GM12878 (cell line): ENCODE measurements around the gene GJA4. TPM values are rescaled to one million over a fixed set of nuclear protein-coding genes. Genes with fewer than 3 reads are reported as not detected.

Source experiments
- ATAC-seq: fragments of 200-7000 bp; cut with Tn5 transposase; 3 replicates; pipeline ENCODE4 v1.9.1; 2020; ENCODE audit warnings: mild to moderate bottlenecking, moderate library complexity
- BruUV-seq: library from RNA; stranded (reverse); fragments of 400-500 nt; replicated peaks from 2 replicates; lab custom pipeline; 2021; lab: Mats Ljungman, UMichigan
- CTCF ChIA-PET: fragments of 300-600 bp; sonication (Branson Sonifier 250); formaldehyde crosslinking; extraction: SDS; loops from one replicate; lab custom pipeline; 2021; ENCODE audit warnings: inconsistent platforms; lab: Yijun Ruan, JAX
- POLR2A ChIA-PET: fragments of 350-600 bp; formaldehyde crosslinking; extraction: SDS; loops from one replicate; lab custom pipeline; 2021; ENCODE audit warnings: inconsistent platforms; lab: Charles Lee
- RAD21 ChIA-PET: fragments of 300-600 bp; sonication (Branson Sonifier 250); formaldehyde crosslinking; loops from one replicate; lab custom pipeline; 2023; ENCODE audit warnings: antibody characterized with exemption; ENCODE audit not compliant: unreplicated experiment; lab: Charles Lee
- SMC1A ChIA-PET: fragments of 300-600 bp; sonication (Branson Sonifier 250); formaldehyde crosslinking; loops from one replicate; lab custom pipeline; 2023; ENCODE audit not compliant: unreplicated experiment, uncharacterized antibody; lab: Charles Lee
- DNase-seq: peaks from one replicate; pipeline ENCODE4 v3.0.0-alpha.2; 2011; ENCODE audit warnings: low read depth, low spot score
- FAIRE-seq: peaks from 3 replicates; lab custom pipeline; 2011; peaks lifted over from hg19 to GRCh38; lab: Jason Lieb, UNC
- H2AFZ ChIP-seq: 2 replicates; pipeline ENCODE4 v1.6.0; 2011; ENCODE audit warnings: low read depth, low read length, control low read depth; ENCODE audit not compliant: control insufficient read depth
- H3K27ac ChIP-seq: 2 replicates; pipeline ENCODE4 v1.5.1; 2011; ENCODE audit warnings: control low read depth; ENCODE audit not compliant: control insufficient read depth, insufficient read depth
- H3K27me3 ChIP-seq, 2 experiments: replicated peaks in 1 of 2; 2 replicates each; pipeline versions ENCODE4 v1.6.0 to v1.6.1; 2011; ENCODE audit warnings: low read length in 1 of 2; ENCODE audit not compliant: control insufficient read depth in 2 of 2, insufficient read depth in 2 of 2
- H3K36me3 ChIP-seq, 2 experiments: 2 replicates each; pipeline ENCODE4 v1.5.1; 2011; ENCODE audit warnings: low read length in 1 of 2; ENCODE audit not compliant: control insufficient read depth in 2 of 2, insufficient read depth in 2 of 2
- H3K4me1 ChIP-seq: 2 replicates; pipeline ENCODE4 v1.6.1; 2011; ENCODE audit warnings: mild to moderate bottlenecking, low read length, moderate library complexity, mixed read lengths; ENCODE audit not compliant: control insufficient read depth, insufficient read depth
- H3K4me2 ChIP-seq: 2 replicates; pipeline ENCODE4 v1.6.0; 2011; ENCODE audit warnings: control low read depth; ENCODE audit not compliant: control insufficient read depth, insufficient read depth
- H3K4me3 ChIP-seq: fragments of 200-600 bp; sonication (generic); 2 replicates; pipeline ENCODE4 v1.5.1; 2016
- H3K79me2 ChIP-seq: 2 replicates; pipeline ENCODE4 v1.6.0; 2011; ENCODE audit warnings: low read length; ENCODE audit not compliant: control insufficient read depth, insufficient read depth
- H3K9ac ChIP-seq: 2 replicates; pipeline ENCODE4 v1.8.0; 2011; ENCODE audit warnings: low read length, control low read depth, mixed read lengths; ENCODE audit not compliant: control insufficient read depth, insufficient read depth
- H3K9me3 ChIP-seq: replicated peaks from 3 replicates; pipeline ENCODE4 v1.5.1; 2011; ENCODE audit warnings: mild to moderate bottlenecking, low read length; ENCODE audit not compliant: control insufficient read depth, insufficient read depth
- H4K20me1 ChIP-seq: 2 replicates; pipeline ENCODE4 v1.6.0; 2011; ENCODE audit not compliant: control insufficient read depth, insufficient read depth
- MEF2B ChIP-seq: fragments of 450-650 bp; IDR thresholded peaks from 2 replicates; pipeline ENCODE4 v1.6.1; 2018; ENCODE audit warnings: mild to moderate bottlenecking, moderate library complexity; ENCODE audit not compliant: partially characterized antibody, poor library complexity, severe bottlenecking
- SUZ12 ChIP-seq: fragments of 200-600 bp; sonication (generic); IDR thresholded peaks from one replicate; pipeline ENCODE4 v1.6.1; 2018; ENCODE audit warnings: antibody characterized with exemption, mild to moderate bottlenecking; ENCODE audit not compliant: unreplicated experiment
- USF2 ChIP-seq: IDR thresholded peaks from 2 replicates; pipeline ENCODE4 v1.6.1; 2011; ENCODE audit warnings: low read depth, low read length, improper control_type of control experiment, borderline replicate concordance
- WGBS: methylation state at CpG from one replicate; pipeline ENCODE4 v1.1.6; 2016; ENCODE audit warnings: low lambda C conversion rate; ENCODE audit not compliant: insufficient replicate concordance, insufficient coverage; ENCODE audit errors: missing lambda C conversion rate; 5-methylcytosine and 5-hydroxymethylcytosine counted together
- in situ Hi-C: fragments of 300-500 bp; cut with MboI; formaldehyde crosslinking; loops from 9 replicates; pipeline ENCODE4 v1.14.3; 2018; ENCODE audit warnings: mixed read lengths
- intact Hi-C: fragments of 100-400 bp; cut with micrococcal nuclease; formaldehyde crosslinking; loops from one replicate; pipeline ENCODE4 v1.14.2; 2022; ENCODE audit not compliant: unreplicated experiment
- polyA plus RNA-seq, 11 experiments: library from polyadenylated mRNA; depleted of rRNA in 4 of 11; unstranded in 6 of 11; stranded (reverse) in 5 of 11; fragments of >200 nt; fragmentation: Nextera tagmentation in 4 of 11; fragmentation: Illumina TruSeq in 1 of 11; extraction: Ambion mirVana in 4 of 11; extraction: Trizol in 1 of 11; gene quantifications; 1 replicate in 1 of 11; 2 replicates in 10 of 11; pipeline versions ENCODE4 v1.2.1 to v1.2.3, GENCODE V29; 2011 to 2016; ENCODE audit warnings: inconsistent platforms in 2 of 11, missing spikeins in 2 of 11, low read depth in 1 of 11
- total RNA-seq, 4 experiments: library from RNA; depleted of rRNA in 3 of 4; stranded (reverse); fragments of >200 nt in 3 of 4; fragmentation: Illumina TruSeq in 1 of 4; extraction: Trizol in 1 of 4; gene quantifications; 2 replicates each; pipeline versions ENCODE4 v1.2.1 to v1.2.3, GENCODE V29; 2013 to 2021
- TF ChIP-seq, protein P1 (sequence below): fragments of 150-350 bp; IDR thresholded peaks from 2 replicates; pipeline ENCODE4 v1.6.1; 2014; ENCODE audit warnings: mild to moderate bottlenecking, low read depth, low read length

Gene GJA4
- total and polyA plus RNA-seq, 10 of the 15 experiments (the other 5 are each of a cell fraction or from before 2014, with no cell fraction given) = 0.09 to 0.18 TPM; not detected in 8

- DNase-seq (no peak), ATAC-seq (no peak), FAIRE-seq (no peak)
- no peak overlapping the region for H3K4me2 ChIP-seq
- peaks cover 2 to 10% of the 10 kb centered on the region in 2 experiments; a peak in 3 of 4 replicates for H3K27me3 ChIP-seq
- no peaks in the 10 kb centered on the region for H3K79me2 ChIP-seq
- no peaks in the 10 kb centered on the region for H3K4me1 ChIP-seq
- no TSS peak for BruUV-seq
- 51% methylated on average over 16 of the region's 18 CpGs for WGBS
- H3K36me3 ChIP-seq = no peaks in the 10 kb centered on the region
- no peak overlapping the region for H3K4me3 ChIP-seq
- RAD21 ChIA-PET = no interaction called here
- POLR2A ChIA-PET = no interaction called here
- no peaks in the 10 kb centered on the region for H4K20me1 ChIP-seq
- TF ChIP-seq SUZ12 (peak; percentile 13), MEF2B (no peak), USF2 (no peak)
- TF ChIP-seq, protein P1, sequence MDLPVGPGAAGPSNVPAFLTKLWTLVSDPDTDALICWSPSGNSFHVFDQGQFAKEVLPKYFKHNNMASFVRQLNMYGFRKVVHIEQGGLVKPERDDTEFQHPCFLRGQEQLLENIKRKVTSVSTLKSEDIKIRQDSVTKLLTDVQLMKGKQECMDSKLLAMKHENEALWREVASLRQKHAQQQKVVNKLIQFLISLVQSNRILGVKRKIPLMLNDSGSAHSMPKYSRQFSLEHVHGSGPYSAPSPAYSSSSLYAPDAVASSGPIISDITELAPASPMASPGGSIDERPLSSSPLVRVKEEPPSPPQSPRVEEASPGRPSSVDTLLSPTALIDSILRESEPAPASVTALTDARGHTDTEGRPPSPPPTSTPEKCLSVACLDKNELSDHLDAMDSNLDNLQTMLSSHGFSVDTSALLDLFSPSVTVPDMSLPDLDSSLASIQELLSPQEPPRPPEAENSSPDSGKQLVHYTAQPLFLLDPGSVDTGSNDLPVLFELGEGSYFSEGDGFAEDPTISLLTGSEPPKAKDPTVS = no peak
- H2AFZ ChIP-seq = no peak overlapping the region
- in situ Hi-C loops (no loop called here), intact Hi-C loops (no loop called here)
- H3K27ac ChIP-seq = no peak overlapping the region
- SMC1A ChIA-PET = no interaction called here
- CTCF ChIA-PET = no interaction called here
- no peak overlapping the region for H3K9ac ChIP-seq
- no peaks in the 10 kb centered on the region for H3K9me3 ChIP-seq
Measured at GRCh38 chr1:34781844-34782391, 10.9 kb upstream of the GJA4 start.
